HG03378 (cell line): ENCODE results near the gene ZFP92.
"Not testable (repeated sequence)": the region's sequence is repeated elsewhere in the genome, so short reads cannot be mapped to it uniquely, and the experiment has no call there.

Experiments
- ATAC-seq: cut with Tn5 transposase; IDR thresholded peaks from one replicate; pipeline ENCODE4 v1.9.1; 2021; ENCODE audit warnings: mild to moderate bottlenecking, moderate library complexity; ENCODE audit not compliant: unreplicated experiment

Gene ZFP92

GRCh38 chrX:153386097-153386496 is 25.2 kb upstream of the ZFP92 start:
- no peak for ATAC-seq

GRCh38 chrX:153387345-153387744 is 23.9 kb upstream of the ZFP92 start:
- no peak for ATAC-seq

- no peak for ATAC-seq
Measured at GRCh38 chrX:153387987-153388721, 23.1 kb upstream of the ZFP92 start.

GRCh38 chrX:153388722-153389459 is 22.4 kb upstream of the ZFP92 start:
- no peak for ATAC-seq

- ATAC-seq: not testable (repeated sequence)
Measured at GRCh38 chrX:153389460-153389768, 21.9 kb upstream of the ZFP92 start.

GRCh38 chrX:153392642-153393321 is 18.5 kb upstream of the ZFP92 start:
- no peak for ATAC-seq

GRCh38 chrX:153394612-153395011 is 16.7 kb upstream of the ZFP92 start:
- ATAC-seq: no peak

- ATAC-seq: no peak
Measured at GRCh38 chrX:153395613-153396319, 15.5 kb upstream of the ZFP92 start.

- no peak for ATAC-seq
Measured at GRCh38 chrX:153396320-153397195, 14.7 kb upstream of the ZFP92 start.

- no peak for ATAC-seq
Measured at GRCh38 chrX:153397256-153397960, 13.9 kb upstream of the ZFP92 start.

- no peak for ATAC-seq
Measured at GRCh38 chrX:153398275-153398960, 12.9 kb upstream of the ZFP92 start.

- ATAC-seq: no peak
Measured at GRCh38 chrX:153400146-153401132, 10.8 kb upstream of the ZFP92 start.

GRCh38 chrX:153401133-153401764 is 10.0 kb upstream of the ZFP92 start, which contains the start of gene PNMA6E:
TSS of gene PNMA6E (minus strand) at chrX:153401350. CDS start at chrX:153398849, 2,501 bp downstream.
- ATAC-seq: no peak

GRCh38 chrX:153404333-153404732 is 6.9 kb upstream of the ZFP92 start:
- ATAC-seq: not testable (repeated sequence)

GRCh38 chrX:153405426-153405825 is 5.8 kb upstream of the ZFP92 start:
- ATAC-seq: no peak

GRCh38 chrX:153406011-153406410 is 5.3 kb upstream of the ZFP92 start:
- no peak for ATAC-seq

- ATAC-seq: no peak
Measured at GRCh38 chrX:153406903-153407302, 4.4 kb upstream of the ZFP92 start.
